CD8-positive, alpha-beta memory T cell (primary cell): ENCODE data around the gene TTC21A. TPM values are rescaled to one million over a fixed set of nuclear protein-coding genes. Genes with fewer than 3 reads are reported as not detected.

Experiments
- CTCF ChIA-PET: fragments of 350-600 bp; sonication (Branson Sonifier 250); formaldehyde crosslinking; loops from one replicate; lab custom pipeline; 2021; ENCODE audit warnings: antibody characterized with exemption; lab: Charles Lee
- POLR2A ChIA-PET: fragments of 350-600 bp; sonication (Branson Sonifier 250); formaldehyde crosslinking; loops from one replicate; lab custom pipeline; 2021; ENCODE audit warnings: antibody characterized with exemption; lab: Charles Lee
- DNase-seq, 5 donors: peaks; one replicate each; pipeline versions ENCODE4 v3.0.0 to v3.0.0-alpha.2; 2020 to 2022; ENCODE audit warnings: mixed read lengths in 1 of 5
- H3K27ac ChIP-seq: one replicate; pipeline ENCODE4 v1.7.0; 2013; ENCODE audit warnings: low read depth, mild to moderate bottlenecking, low read length, moderate library complexity
- H3K27me3 ChIP-seq: 2 replicates; pipeline ENCODE4 v1.7.0; 2013; ENCODE audit warnings: low read length, mild to moderate bottlenecking; ENCODE audit not compliant: insufficient read depth, poor library complexity, severe bottlenecking
- H3K36me3 ChIP-seq: 2 replicates; pipeline ENCODE4 v1.7.0; 2013; ENCODE audit warnings: mild to moderate bottlenecking, low read length, moderate library complexity; ENCODE audit not compliant: insufficient read depth
- H3K4me1 ChIP-seq: 2 replicates; pipeline ENCODE4 v1.7.0; 2013; ENCODE audit warnings: mild to moderate bottlenecking, low read length, moderate library complexity; ENCODE audit not compliant: insufficient read depth
- H3K4me3 ChIP-seq: 2 replicates; pipeline ENCODE4 v1.7.0; 2013; ENCODE audit warnings: mild to moderate bottlenecking, low read length
- H3K9me3 ChIP-seq: 2 replicates; pipeline ENCODE4 v1.7.0; 2013; ENCODE audit warnings: mild to moderate bottlenecking, low read length
- H3K27ac Mint-ChIP-seq, 8 donors: one replicate each; pipeline ENCODE4 v1.8.0; 2020 to 2021; ENCODE audit warnings: mixed read lengths in 8 of 8, mild to moderate bottlenecking in 6 of 8, inconsistent platforms in 3 of 8, moderate library complexity in 3 of 8
- H3K27me3 Mint-ChIP-seq, 2 donors: one replicate each; pipeline ENCODE4 v1.8.0; 2020 to 2021; ENCODE audit warnings: mixed read lengths in 2 of 2, mild to moderate bottlenecking in 1 of 2, moderate library complexity in 1 of 2
- H3K36me3 Mint-ChIP-seq, 3 donors: one replicate each; pipeline ENCODE4 v1.8.0; 2020 to 2021; ENCODE audit warnings: mixed read lengths in 3 of 3, inconsistent platforms in 1 of 3, mild to moderate bottlenecking in 1 of 3
- H3K4me1 Mint-ChIP-seq, 3 donors: one replicate each; pipeline ENCODE4 v1.8.0; 2020 to 2021; ENCODE audit warnings: mixed read lengths in 3 of 3, inconsistent platforms in 1 of 3, mild to moderate bottlenecking in 1 of 3
- H3K4me3 Mint-ChIP-seq, 7 donors: one replicate each; pipeline ENCODE4 v1.8.0; 2020 to 2021; ENCODE audit warnings: mixed read lengths in 7 of 7, mild to moderate bottlenecking in 6 of 7, moderate library complexity in 4 of 7, inconsistent platforms in 2 of 7
- H3K9me3 Mint-ChIP-seq, 5 donors: one replicate each; pipeline ENCODE4 v1.8.0; 2020 to 2022; ENCODE audit warnings: mixed read lengths in 5 of 5, mild to moderate bottlenecking in 3 of 5, moderate library complexity in 2 of 5, inconsistent platforms in 1 of 5
- polyA plus RNA-seq: library from polyadenylated mRNA; unstranded; fragments of 300-500 nt; fragmentation: Illumina TruSeq; gene quantifications from one replicate; pipeline ENCODE4 v1.2.3, GENCODE V29; 2021
- total RNA-seq, 2 experiments: library from RNA; stranded (reverse); gene quantifications; one replicate each; pipeline ENCODE4 v1.2.3, GENCODE V29; 2021

The TTC21A gene
- total and polyA plus RNA-seq, 3 experiments from 2014 or later, result 0.67 to 1.1 (median 0.80) TPM

- Histone ChIP-seq H3K27ac (no peak overlapping the region), H3K4me1 (no peaks in the 10 kb centered on the region), H3K27me3 (no peaks in the 10 kb centered on the region), H3K36me3 (no peaks in the 10 kb centered on the region), H3K4me3 (no peak overlapping the region), H3K9me3 (no peaks in the 10 kb centered on the region)
- Mint-ChIP-seq H3K4me3 (no peak overlapping the region), H3K4me1 (peaks cover 4 to 8% (median 7%) of the 10 kb centered on the region in 3 donors), H3K27me3 (no peaks in the 10 kb centered on the region), H3K27ac (no peak overlapping the region), H3K9me3 (no peaks in the 10 kb centered on the region), H3K36me3 (no peaks in the 10 kb centered on the region)
- POLR2A ChIA-PET, result no interaction called here
- CTCF ChIA-PET, result interaction anchor here (1.1 to 1.6 kb wide), 5 partner anchors 9 to 105 kb away, joined by 3 to 9 read pairs (median 4); no protein-coding TSS in a partner anchor
- DNase-seq, result no peak
Observed at GRCh38 chr3:39186692-39187151, 79.2 kb downstream of the TTC21A start.

DNA sequence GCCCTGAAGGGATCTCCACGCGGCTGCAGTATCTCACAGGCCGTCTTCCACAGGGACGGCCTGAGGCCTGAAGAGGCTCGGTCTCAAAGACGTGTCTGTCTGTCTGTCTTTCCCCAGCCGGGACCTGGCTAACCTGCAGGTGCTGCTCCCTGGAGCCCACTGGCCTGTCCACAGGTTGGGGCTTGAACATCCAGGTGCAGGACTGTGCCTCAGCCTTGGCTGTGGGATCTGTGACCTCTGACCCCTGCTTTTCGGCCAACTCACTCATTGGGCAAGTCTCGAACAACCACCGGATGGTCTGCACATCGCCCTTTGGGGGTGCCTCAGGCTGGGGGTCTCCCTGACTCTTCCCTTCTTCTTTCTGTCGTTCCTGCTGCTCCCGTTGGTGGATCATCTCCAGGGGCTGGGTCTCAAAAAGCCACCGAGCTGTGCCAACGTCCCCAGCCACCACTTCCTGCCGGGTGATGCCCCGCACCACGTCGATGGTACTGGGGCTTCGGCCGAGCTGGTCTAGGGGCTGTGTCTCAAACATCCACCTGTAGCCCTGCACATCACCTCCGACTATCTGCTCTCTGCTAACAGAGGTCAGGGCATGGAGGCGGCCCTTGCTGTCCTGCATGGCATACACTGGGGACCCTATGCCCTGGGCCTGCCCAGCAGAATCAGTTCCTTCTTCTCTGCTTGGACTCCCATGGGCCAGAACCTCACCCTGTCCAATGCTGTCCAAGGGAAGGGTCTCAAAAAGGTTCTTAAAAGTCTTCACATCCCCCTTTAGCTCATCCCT, 80.1 kb downstream of the TTC21A start:
- no peaks in the 10 kb centered on the region for H3K27me3 ChIP-seq
- H3K27ac ChIP-seq, result no peak overlapping the region
- H3K9me3 ChIP-seq, result no peaks in the 10 kb centered on the region
- H3K4me1 ChIP-seq, result no peaks in the 10 kb centered on the region
- H3K4me3 ChIP-seq, result no peak overlapping the region
- Mint-ChIP-seq H3K9me3 (no peaks in the 10 kb centered on the region), H3K4me3 (no peak overlapping the region), H3K27ac (peak overlapping the region in 2 of 8 donors; percentile 3 to 53), H3K27me3 (no peaks in the 10 kb centered on the region), H3K4me1 (peaks cover 4 to 7% (median 5%) of the 10 kb centered on the region in 3 donors), H3K36me3 (no peaks in the 10 kb centered on the region)
- ChIA-PET POLR2A (no interaction called here), CTCF (interaction anchor here (1.1 to 11.5 kb wide), 6 partner anchors 9 to 104 kb away, joined by 3 to 253 read pairs (median 6); no protein-coding TSS in a partner anchor)
- no peak for DNase-seq
- H3K36me3 ChIP-seq, result no peaks in the 10 kb centered on the region

Other genes with a start within 250 kb of the TTC21A start
- under 1 TPM; 0.07 to 0.09 TPM for gene SCN11A, start 55.7 kb upstream of the TTC21A start, total RNA-seq
- not detected for gene SCN11A, start 55.7 kb upstream of the TTC21A start, polyA plus RNA-seq
- gene WDR48, start 55.7 kb upstream of the TTC21A start, total RNA-seq, result 10 to 100 TPM; 44.7 to 46.3 TPM
- gene WDR48, start 55.7 kb upstream of the TTC21A start, polyA plus RNA-seq, result 44.7 TPM
- 10 to 100 TPM; 21.6 to 22.8 TPM for gene GORASP1, start 53 bp upstream of the TTC21A start, total RNA-seq
- gene GORASP1, start 53 bp upstream of the TTC21A start, polyA plus RNA-seq, result 16.9 TPM
- 10 to 100 TPM; 31.7 to 33.8 TPM for gene CSRNP1, start 45.9 kb downstream of the TTC21A start, total RNA-seq
- gene CSRNP1, start 45.9 kb downstream of the TTC21A start, polyA plus RNA-seq, result 30.7 TPM
- gene XIRP1, start 84.9 kb downstream of the TTC21A start, total RNA-seq, result 1 to 10 TPM; 4.1 to 5.3 TPM
- not detected for gene XIRP1, start 84.9 kb downstream of the TTC21A start, polyA plus RNA-seq
- gene CX3CR1, start 172.4 kb downstream of the TTC21A start, total RNA-seq, result 1 to 10 TPM in 1 of 2 experiments, under 1 TPM in 1; 0.74 to 1.1 TPM
- gene CX3CR1, start 172.4 kb downstream of the TTC21A start, polyA plus RNA-seq, result 98.7 TPM
- 1 to 10 TPM; 2.9 to 5.3 TPM for gene CCR8, start 222.0 kb downstream of the TTC21A start, total RNA-seq
- 2.1 TPM for gene CCR8, start 222.0 kb downstream of the TTC21A start, polyA plus RNA-seq